ENCODE data around the gene PHETA2. TPM values are rescaled to one million over a fixed set of nuclear protein-coding genes. Genes with fewer than 3 reads are reported as not detected.
"Not testable (repeated sequence)": the region's sequence is repeated elsewhere in the genome, so short reads cannot be mapped to it uniquely, and the experiment has no call there.

PHETA2 gene
- total and polyA plus RNA-seq, 2 experiments from 2014 or later, result 5.4 to 8.3 TPM

DNA sequence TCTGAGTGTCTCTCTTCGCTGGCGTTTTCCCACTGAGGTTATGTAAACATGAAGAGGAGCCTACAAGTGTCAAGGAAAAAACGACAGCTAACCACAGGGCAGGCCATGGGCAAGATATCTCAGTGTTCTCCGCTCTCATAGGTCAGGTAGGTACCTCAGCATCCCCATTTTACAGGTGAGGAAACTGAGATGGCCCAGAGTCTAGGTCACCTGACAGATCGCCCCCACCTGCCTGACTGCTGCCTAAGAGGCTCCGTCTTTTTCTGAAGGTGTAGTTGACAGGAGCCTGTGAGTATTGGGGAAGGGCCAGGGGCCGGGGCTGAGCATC lies 17.4 kb downstream of the PHETA2 start:
- peak overlapping the region; percentile 81 for H3K27ac ChIP-seq
- no peak for TF ChIP-seq EZH2phosphoT487 (IDR thresholded peaks at IDR 0.05; ENCODE audit: low read depth, severe bottlenecking, unreplicated experiment)
- TF ChIP-seq, protein P1, sequence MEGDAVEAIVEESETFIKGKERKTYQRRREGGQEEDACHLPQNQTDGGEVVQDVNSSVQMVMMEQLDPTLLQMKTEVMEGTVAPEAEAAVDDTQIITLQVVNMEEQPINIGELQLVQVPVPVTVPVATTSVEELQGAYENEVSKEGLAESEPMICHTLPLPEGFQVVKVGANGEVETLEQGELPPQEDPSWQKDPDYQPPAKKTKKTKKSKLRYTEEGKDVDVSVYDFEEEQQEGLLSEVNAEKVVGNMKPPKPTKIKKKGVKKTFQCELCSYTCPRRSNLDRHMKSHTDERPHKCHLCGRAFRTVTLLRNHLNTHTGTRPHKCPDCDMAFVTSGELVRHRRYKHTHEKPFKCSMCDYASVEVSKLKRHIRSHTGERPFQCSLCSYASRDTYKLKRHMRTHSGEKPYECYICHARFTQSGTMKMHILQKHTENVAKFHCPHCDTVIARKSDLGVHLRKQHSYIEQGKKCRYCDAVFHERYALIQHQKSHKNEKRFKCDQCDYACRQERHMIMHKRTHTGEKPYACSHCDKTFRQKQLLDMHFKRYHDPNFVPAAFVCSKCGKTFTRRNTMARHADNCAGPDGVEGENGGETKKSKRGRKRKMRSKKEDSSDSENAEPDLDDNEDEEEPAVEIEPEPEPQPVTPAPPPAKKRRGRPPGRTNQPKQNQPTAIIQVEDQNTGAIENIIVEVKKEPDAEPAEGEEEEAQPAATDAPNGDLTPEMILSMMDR (IDR thresholded peaks at IDR 0.05; ENCODE audit: poor library complexity), result no peak
- no peak for TF ChIP-seq EZH2 (IDR thresholded peaks at IDR 0.05; ENCODE audit: borderline replicate concordance)
- no peaks in the 10 kb centered on the region for H3K36me3 ChIP-seq (replicated peaks; ENCODE audit: insufficient read depth, low read depth)
- no peaks in the 10 kb centered on the region for H3K9me2 ChIP-seq (replicated peaks; ENCODE audit: insufficient read depth)
- H3K4me1 ChIP-seq (ENCODE audit: insufficient read depth), result peaks cover 4% of the 10 kb centered on the region
- H2AFZ ChIP-seq, result peak overlapping the region; percentile 72
- no peaks in the 10 kb centered on the region for H3K27me3 ChIP-seq
- peak overlapping the region; percentile 20 for H3K4me3 ChIP-seq
- peak overlapping the region; percentile 82 for H3K4me2 ChIP-seq
- no peaks in the 10 kb centered on the region for H3K9me3 ChIP-seq (ENCODE audit: low read depth)
- H3K79me2 ChIP-seq, result peaks cover 31% of the 10 kb centered on the region
- peaks cover 7% of the 10 kb centered on the region for H4K20me1 ChIP-seq (ENCODE audit: insufficient read depth, poor library complexity, severe bottlenecking)
- WGBS (ENCODE audit: low lambda C conversion rate, missing lambda C conversion rate), result 37% methylated on average over 7 of the region's 7 CpGs
- no peak for DNase-seq (ENCODE audit: low spot score)

DNA sequence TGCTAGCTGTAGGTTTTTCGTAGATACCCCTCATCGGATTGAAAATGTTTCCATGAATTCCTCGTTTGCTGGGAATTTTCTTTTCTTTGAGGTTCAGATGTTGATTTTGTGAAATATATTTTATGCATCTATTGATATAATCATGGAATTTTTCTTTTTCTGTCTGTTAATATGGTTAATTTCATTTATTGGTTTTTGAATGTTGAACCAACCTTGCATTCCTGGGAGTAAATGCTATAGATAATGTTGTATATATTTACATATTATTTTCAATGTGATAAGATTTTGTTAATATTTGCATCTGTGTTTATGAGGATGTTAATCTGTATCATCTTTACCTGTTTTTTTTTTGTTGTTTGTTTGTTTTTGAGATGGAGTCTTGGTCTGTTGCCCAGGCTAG lies 27.2 kb downstream of the PHETA2 start:
- TF ChIP-seq EZH2 (IDR thresholded peaks at IDR 0.05; ENCODE audit: borderline replicate concordance), result no peak
- TF ChIP-seq, protein P1 (IDR thresholded peaks at IDR 0.05; ENCODE audit: poor library complexity), result no peak
- no peak for TF ChIP-seq EZH2phosphoT487 (IDR thresholded peaks at IDR 0.05; ENCODE audit: low read depth, severe bottlenecking, unreplicated experiment)
- Histone ChIP-seq H3K4me3 (no peak overlapping the region), H4K20me1 (ENCODE audit: insufficient read depth, poor library complexity, severe bottlenecking) (no peaks in the 10 kb centered on the region), H3K9me2 (replicated peaks; ENCODE audit: insufficient read depth) (no peaks in the 10 kb centered on the region), H2AFZ (no peak overlapping the region), H3K27ac (no peak overlapping the region), H3K4me1 (ENCODE audit: insufficient read depth) (no peaks in the 10 kb centered on the region), H3K27me3 (no peaks in the 10 kb centered on the region), H3K79me2 (no peaks in the 10 kb centered on the region), H3K36me3 (replicated peaks; ENCODE audit: insufficient read depth, low read depth) (no peaks in the 10 kb centered on the region), H3K4me2 (no peak overlapping the region), H3K9me3 (ENCODE audit: low read depth) (no peaks in the 10 kb centered on the region)
- DNase-seq (ENCODE audit: low spot score), result no peak
- 96% methylated on average over 3 of the region's 3 CpGs for WGBS (ENCODE audit: low lambda C conversion rate, missing lambda C conversion rate)

DNA sequence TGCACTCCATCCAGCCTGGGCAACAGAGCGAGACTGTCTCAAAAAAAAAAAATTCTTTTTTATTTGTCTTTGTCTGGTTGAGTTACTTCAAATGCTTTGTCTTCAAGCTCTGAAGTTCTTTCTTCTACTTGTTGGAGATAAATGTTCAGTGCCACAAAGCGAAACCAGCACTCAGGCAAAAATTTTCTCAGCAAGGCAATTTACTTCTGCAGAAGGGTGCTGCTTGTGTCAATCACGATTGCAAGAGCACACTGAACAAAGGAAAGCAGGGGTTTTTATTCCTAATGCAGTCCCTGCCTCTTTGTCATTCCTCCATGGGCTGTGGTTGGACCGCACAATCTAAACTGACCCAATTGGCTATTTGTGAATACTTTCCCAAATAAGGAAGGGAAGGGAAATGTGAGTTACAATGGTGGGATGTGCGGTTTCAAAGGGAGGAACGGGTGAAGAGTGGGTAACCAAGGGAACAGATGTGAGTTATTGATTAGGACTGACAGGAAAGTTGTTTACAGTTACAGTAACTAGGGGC lies 30.3 kb downstream of the PHETA2 start:
- H3K4me1 ChIP-seq (ENCODE audit: insufficient read depth); H3K27ac ChIP-seq; H3K9me3 ChIP-seq (ENCODE audit: low read depth); H3K27me3 ChIP-seq; H3K36me3 ChIP-seq (replicated peaks; ENCODE audit: insufficient read depth, low read depth); DNase-seq (ENCODE audit: low spot score); H2AFZ ChIP-seq; H3K4me3 ChIP-seq; H3K9me2 ChIP-seq (replicated peaks; ENCODE audit: insufficient read depth); H3K79me2 ChIP-seq; H4K20me1 ChIP-seq (ENCODE audit: insufficient read depth, poor library complexity, severe bottlenecking); H3K4me2 ChIP-seq: not testable (repeated sequence)
- WGBS (ENCODE audit: low lambda C conversion rate, missing lambda C conversion rate), result 84% methylated on average over 6 of the region's 6 CpGs

DNA sequence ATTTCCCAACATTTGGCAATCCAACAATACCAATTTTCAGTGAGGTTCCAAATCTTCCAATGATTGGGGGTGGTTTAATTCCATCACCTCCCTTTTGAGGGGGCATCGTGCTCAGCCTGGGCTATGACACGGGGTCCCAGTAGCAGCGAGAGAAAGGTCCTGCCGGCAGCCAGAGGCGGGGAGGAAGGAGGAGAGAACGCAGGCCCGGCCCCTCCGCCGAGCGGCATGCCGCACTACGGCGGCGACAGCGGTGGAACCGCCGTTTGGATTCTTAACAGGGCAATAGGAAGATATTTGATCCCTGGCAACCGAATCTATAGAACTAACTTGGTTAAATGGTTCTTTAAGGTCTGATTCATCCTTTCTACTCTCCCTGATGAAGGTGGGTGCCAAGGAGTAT lies 34.8 kb downstream of the PHETA2 start:
- WGBS (ENCODE audit: low lambda C conversion rate, missing lambda C conversion rate), result 89% methylated on average over 18 of the region's 18 CpGs
- H3K36me3 ChIP-seq (replicated peaks; ENCODE audit: insufficient read depth, low read depth), result no peaks in the 10 kb centered on the region

More for the DNA sequence above, 34.8 kb downstream of the PHETA2 start:
- H3K4me1 ChIP-seq (ENCODE audit: insufficient read depth), result no peaks in the 10 kb centered on the region
- no peaks in the 10 kb centered on the region for H4K20me1 ChIP-seq (ENCODE audit: insufficient read depth, poor library complexity, severe bottlenecking)
- H3K9me3 ChIP-seq (ENCODE audit: low read depth), result no peaks in the 10 kb centered on the region
- no peak overlapping the region for H3K4me2 ChIP-seq
- no peak overlapping the region for H3K4me3 ChIP-seq
- H3K27ac ChIP-seq, result no peak overlapping the region
- TF ChIP-seq EZH2phosphoT487 (IDR thresholded peaks at IDR 0.05; ENCODE audit: low read depth, severe bottlenecking, unreplicated experiment) (no peak), EZH2 (IDR thresholded peaks at IDR 0.05; ENCODE audit: borderline replicate concordance) (no peak)
- TF ChIP-seq, protein P1 (IDR thresholded peaks at IDR 0.05; ENCODE audit: poor library complexity), result no peak
- no peak for DNase-seq (ENCODE audit: low spot score)
- no peaks in the 10 kb centered on the region for H3K79me2 ChIP-seq
- H3K27me3 ChIP-seq, result no peaks in the 10 kb centered on the region
- H2AFZ ChIP-seq, result no peak overlapping the region
- no peaks in the 10 kb centered on the region for H3K9me2 ChIP-seq (replicated peaks; ENCODE audit: insufficient read depth)

Data from hepatocyte (in vitro differentiated cells).